ENCODE data around the gene DENND1B.
"Not testable (repeated sequence)": the region's sequence is repeated elsewhere in the genome, so short reads cannot be mapped to it uniquely, and the experiment has no call there.

Gene DENND1B

DNA sequence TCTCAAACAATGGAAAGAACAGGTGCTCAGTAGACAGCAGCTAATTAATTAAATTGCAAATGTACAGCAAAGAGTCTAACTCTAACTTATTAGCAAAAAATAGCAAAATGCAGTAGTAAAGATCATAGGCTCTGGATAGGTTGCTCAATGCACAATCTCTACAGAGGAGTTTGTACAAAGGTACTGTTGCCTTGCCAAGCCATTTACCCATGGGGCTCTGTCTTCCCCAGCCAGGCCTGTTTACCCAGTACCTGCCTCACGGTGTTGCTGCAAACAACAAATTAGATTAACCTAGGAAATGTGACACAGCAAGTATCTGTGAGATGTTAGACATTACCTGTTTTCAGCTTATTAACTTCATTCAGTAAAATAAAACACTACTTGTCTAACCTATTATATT is 222.0 kb downstream of the DENND1B start:
- no peak for DNase-seq (ENCODE audit: low read depth)

GRCh38 chr1:197546989-197547388 is 228.3 kb downstream of the DENND1B start:
- no peak for DNase-seq (ENCODE audit: low read depth)

- no peak for DNase-seq (ENCODE audit: low read depth)
Measured at GRCh38 chr1:197544553-197544952, 230.7 kb downstream of the DENND1B start.

- no peak for DNase-seq (ENCODE audit: low read depth)
Measured at GRCh38 chr1:197544130-197544529, 231.2 kb downstream of the DENND1B start.

DNA sequence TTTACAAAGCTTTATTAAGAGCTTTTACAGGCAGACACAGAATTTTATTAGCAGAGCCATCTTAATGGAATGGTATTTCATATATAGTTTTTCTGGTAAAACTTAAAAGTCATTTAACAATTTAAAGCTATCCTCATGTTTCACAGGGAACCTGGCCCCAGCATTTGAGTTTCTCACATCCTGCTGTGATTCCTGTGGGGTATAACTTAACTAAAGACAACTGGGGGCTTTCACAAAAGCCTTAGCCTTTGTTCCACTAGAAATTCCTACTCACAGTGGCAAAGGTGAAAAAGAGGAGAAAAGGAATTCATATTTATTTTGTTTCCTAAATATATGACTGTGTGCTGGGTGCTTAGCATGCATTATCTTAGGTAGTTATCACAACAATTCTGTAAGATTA is 233.9 kb downstream of the DENND1B start:
- DNase-seq (ENCODE audit: low read depth) = no peak

GRCh38 chr1:197526736-197527371 is 248.4 kb downstream of the DENND1B start:
- DNase-seq (ENCODE audit: low read depth) = no peak

DNA sequence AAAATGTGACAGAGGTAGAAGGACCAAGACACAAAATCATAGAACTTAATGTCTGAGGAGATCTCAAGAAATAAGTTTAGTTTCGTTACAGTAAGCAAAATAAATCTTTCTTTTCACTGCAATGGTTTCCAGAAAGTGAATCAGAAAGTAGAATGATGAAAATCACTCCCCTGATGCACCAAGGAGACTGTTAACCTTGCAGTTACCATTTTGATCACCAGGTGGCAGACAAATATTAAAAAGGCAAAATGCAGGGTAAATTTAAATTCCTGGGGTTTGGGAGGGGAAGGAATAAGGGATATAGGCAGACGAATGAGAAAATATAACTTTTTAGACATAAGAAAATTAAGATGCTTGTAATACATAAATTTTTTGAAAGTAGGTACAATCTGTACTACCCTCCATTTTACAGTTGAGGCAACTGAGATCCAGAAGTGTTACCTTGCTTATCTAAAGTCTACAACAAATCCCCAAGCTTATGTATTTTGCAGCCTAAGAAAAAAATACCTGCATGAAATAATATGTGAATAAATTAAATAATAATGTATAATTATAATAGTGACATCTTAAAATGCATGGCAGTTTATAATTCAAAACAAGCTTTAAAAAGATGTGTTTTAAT is 254.1 kb downstream of the DENND1B start:
- no peak for DNase-seq (ENCODE audit: low read depth)

DNA sequence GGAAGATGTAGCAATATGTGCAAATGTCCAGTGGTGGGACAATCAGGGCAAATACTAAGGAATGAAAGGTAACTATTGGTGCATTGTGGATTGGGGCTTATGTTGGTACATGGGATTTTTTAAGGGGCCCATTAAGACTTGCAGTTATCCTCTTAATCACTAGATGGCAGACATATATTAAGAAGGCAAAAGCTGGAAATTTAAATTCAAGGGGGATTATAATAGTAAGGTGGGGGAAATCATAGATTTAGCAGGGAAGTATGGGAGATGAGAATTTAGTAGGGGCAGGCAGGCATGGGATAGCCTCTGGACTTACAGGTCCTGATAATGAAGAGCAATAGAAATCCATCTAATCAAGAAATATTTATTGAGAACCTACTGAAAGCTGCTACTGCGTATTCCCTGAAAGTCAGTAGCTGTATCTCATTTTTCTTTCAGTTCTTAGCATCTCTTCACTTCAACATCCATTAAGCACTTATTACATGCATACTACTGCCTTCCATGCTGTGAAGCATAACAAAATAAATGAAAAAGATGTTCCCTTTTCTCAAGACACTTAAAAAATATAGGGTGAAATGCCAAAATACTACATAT is 255.4 kb downstream of the DENND1B start:
- no peak for DNase-seq (ENCODE audit: low read depth)

GRCh38 chr1:197515421-197515820 is 259.9 kb downstream of the DENND1B start:
- DNase-seq (ENCODE audit: low read depth) = no peak

- DNase-seq (ENCODE audit: low read depth) = no peak
Measured at GRCh38 chr1:197510691-197511378, 264.4 kb downstream of the DENND1B start.

GRCh38 chr1:197496722-197497121 is 278.6 kb downstream of the DENND1B start:
- DNase-seq (ENCODE audit: low read depth) = no peak

GRCh38 chr1:197491505-197491904 is 283.8 kb downstream of the DENND1B start:
- not testable (repeated sequence) for DNase-seq (ENCODE audit: low read depth)

DNA sequence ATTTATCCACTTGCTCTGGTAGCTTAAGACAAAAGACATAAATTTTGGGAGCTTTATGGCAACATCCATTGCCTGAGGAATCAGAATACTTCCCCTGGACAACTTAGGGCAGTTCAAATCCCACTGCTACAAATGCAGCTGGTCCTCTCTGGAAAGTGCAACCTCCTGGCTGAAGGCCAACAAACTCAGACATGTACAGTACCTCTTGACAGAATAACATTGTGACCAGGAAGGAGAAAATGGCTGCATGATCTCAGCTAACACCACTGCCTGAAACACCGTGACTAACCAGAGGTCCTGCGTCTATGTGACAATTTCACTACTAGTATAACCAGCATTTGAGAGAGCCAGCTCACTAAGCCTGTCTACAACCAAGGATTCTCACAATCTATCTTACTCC is 288.3 kb downstream of the DENND1B start:
- no peak for DNase-seq (ENCODE audit: low read depth)

DNA sequence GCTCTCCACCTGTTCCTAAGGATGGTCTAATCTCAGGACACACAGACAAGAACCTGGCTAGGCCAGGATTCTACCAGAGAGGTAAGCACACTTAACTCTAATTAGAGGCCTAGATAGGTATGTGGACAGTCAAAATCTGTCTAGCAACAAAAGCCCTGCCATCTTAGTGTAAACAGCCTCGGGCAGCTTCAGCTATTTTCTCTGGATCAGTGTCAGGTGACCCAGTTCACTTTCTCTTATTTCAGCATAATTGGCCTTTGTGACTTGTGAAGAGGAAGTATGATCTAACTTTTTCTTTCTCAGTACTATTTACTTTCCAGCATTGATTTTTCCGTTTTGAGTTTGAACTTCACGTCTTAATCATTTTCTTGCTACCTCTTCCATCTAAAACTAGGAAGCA is 289.5 kb downstream of the DENND1B start:
- DNase-seq (ENCODE audit: low read depth) = no peak

DNA sequence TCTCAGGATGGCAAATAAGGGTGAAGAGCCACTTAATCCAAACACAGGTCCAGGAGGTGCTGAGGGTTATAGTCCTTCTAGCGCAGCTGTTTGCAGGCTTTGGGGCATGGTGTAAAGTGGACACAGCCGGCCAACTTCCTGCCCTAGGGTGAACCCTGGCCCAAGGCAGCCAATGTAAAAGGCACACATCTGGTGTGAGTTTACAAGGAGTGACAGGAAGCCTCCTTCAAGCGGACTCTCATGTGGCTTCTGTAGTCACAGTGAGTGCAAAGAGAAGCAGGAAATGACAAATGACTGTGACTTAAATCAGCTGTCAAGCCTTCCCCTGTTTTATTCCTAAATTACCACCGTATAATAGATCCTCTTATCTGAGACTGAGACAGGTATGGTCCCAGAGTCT is 294.2 kb downstream of the DENND1B start:
- DNase-seq (ENCODE audit: low read depth) = peak; percentile 9

- DNase-seq (ENCODE audit: low read depth) = no peak
Measured at GRCh38 chr1:197480446-197480845, 294.8 kb downstream of the DENND1B start.

DNA sequence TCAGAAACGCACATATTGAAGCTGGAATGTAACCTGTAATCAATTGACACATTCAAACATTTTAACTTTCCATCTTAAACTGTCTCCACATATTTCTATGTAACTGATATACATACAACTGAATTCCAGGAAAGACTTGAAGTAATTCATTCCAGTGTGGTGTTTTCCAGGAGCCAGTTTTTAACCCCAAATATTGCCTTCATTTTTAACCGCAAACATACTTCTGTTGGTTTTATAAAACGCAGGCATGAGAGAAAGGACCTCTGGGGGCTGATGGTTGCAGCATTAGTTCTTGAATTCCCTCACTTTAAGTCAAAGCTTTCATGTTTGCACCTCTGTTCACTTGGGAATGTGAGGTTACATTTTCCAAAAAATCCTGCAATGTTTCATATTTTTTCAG is 303.1 kb downstream of the DENND1B start:
- DNase-seq (ENCODE audit: low read depth) = no peak

- no peak for DNase-seq (ENCODE audit: low read depth)
Measured at GRCh38 chr1:197471248-197471985, 303.9 kb downstream of the DENND1B start.

DNA sequence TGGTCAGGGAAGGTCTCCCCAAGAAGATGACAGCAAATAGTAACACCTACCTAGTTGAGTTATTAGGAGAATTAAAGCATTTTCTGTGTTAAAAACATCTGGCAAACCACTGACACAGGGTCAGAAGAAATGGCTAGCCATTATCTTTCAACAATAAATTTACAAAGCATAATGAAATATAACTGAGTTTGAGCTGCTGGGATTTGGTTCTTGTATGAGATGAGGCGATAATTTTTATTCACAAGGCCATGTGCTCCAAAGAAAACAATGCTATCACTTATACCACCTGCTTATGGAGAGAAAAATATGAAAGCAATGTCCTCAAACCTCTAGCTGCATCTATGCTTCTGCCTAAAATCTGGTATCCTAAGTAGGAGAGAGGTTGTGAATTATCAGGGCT is 304.9 kb downstream of the DENND1B start:
- DNase-seq (ENCODE audit: low read depth) = no peak

DNA sequence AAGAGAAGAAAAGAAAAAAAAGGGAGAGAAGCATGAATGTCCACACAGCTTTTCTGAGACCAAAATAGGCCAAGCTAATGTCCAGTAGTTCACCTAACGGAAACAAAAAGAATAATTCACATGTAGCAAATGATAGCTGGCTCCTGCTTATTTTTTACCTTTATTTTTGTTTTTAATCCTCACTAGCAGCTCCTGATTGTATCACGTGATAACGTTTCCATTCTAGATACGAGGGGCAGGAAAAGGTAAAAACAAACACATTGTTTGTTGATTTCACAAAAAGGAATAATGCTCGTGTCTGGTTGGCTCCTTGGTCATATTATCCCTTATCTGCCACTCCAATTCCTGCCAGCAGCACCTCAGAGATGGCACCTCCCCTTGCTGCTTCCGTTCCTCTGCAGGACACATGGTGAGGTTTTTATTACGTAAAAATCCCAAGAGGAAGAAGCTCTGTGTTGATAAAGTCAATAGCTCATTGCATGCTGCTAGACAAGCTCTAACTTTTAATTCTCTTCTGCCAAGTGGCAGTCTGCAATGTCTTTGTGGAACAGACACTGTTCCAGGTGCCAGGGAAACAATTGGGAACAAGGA is 305.6 kb downstream of the DENND1B start:
- DNase-seq (ENCODE audit: low read depth) = no peak

DNA sequence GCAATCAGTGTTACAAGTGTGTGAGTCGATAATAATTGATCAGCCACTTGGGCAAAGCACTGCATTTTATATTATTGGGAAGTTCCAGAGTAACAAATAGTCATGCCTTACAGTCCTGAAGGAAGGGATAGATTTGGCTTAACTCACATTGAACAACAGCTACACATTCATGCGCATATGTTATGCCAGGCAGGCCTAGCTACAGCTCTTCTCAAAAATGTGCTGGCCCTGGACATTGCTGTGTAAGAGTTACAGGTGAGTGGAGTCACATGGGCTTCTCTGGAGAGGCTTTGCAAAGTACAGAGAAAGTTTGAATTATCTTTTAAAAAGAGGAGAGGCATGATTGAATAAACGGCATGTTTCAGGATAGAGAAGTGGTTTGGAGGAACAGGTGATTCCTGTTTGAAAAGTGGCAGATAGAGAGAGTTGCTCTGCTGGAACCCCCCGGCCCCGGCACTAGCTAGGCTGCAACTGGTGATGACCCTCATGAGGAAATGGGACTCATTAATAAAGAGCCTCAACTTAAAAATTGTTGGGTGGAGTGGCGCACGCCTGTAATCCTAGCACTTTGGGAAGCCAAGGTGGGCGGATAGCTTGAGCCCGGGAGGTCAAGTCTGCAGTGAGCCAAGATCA is 306.6 kb downstream of the DENND1B start:
- DNase-seq (ENCODE audit: low read depth) = no peak

- DNase-seq (ENCODE audit: low read depth) = no peak
Measured at GRCh38 chr1:197467881-197468280, 307.4 kb downstream of the DENND1B start.

Measured in activated T-cell treated with anti-CD3 and anti-CD28 coated beads for 1 hour (primary cell).